GM23338 (cell line): Measurements from ENCODE around the gene INPP5A. TPM values are rescaled to one million over a fixed set of nuclear protein-coding genes. Genes with fewer than 3 reads are reported as not detected.

Experiments
- ATAC-seq: fragments of 200-7000 bp; cut with Tn5 transposase; 3 replicates; pipeline ENCODE4 v1.9.1; 2020
- DNase-seq: peaks from one replicate; pipeline ENCODE4 v3.0.0-alpha.2; 2015; ENCODE audit warnings: low spot score
- H2AFZ ChIP-seq: fragments of 200-600 bp; sonication (generic); 2 replicates; pipeline ENCODE4 v1.8.0; 2016; ENCODE audit warnings: antibody characterized with exemption, mild to moderate bottlenecking, moderate library complexity
- H3F3A ChIP-seq: fragments of 200-600 bp; sonication (generic); replicated peaks from 2 replicates; pipeline ENCODE4 v1.8.0; 2017; ENCODE audit warnings: antibody characterized with exemption, mixed run types, low read depth
- H3K27ac ChIP-seq: fragments of 200-600 bp; sonication (generic); 2 replicates; pipeline ENCODE4 v1.6.1; 2016; ENCODE audit warnings: low read depth
- H3K27me3 ChIP-seq: fragments of 200-600 bp; sonication (generic); 2 replicates; pipeline ENCODE4 v1.8.0; 2016; ENCODE audit warnings: mild to moderate bottlenecking, mixed run types, moderate library complexity; ENCODE audit not compliant: insufficient read depth
- H3K36me3 ChIP-seq: fragments of 200-600 bp; sonication (generic); 2 replicates; pipeline ENCODE4 v1.8.0; 2016; ENCODE audit warnings: mild to moderate bottlenecking; ENCODE audit not compliant: insufficient read depth
- H3K4me1 ChIP-seq: fragments of 200-600 bp; sonication (generic); 2 replicates; pipeline ENCODE4 v1.8.0; 2016; ENCODE audit warnings: mild to moderate bottlenecking, moderate library complexity; ENCODE audit not compliant: insufficient read depth
- H3K4me2 ChIP-seq: fragments of 200-600 bp; sonication (generic); 2 replicates; pipeline ENCODE4 v1.7.1; 2017; ENCODE audit warnings: mixed run types
- H3K4me3 ChIP-seq: fragments of 200-600 bp; sonication (generic); 2 replicates; pipeline ENCODE4 v1.6.1; 2016; ENCODE audit warnings: mixed run types
- H3K79me2 ChIP-seq: fragments of 200-600 bp; sonication (generic); replicated peaks from 2 replicates; pipeline ENCODE4 v1.8.0; 2017; ENCODE audit warnings: mild to moderate bottlenecking; ENCODE audit not compliant: insufficient read depth
- H3K9me2 ChIP-seq: fragments of 200-600 bp; sonication (generic); 2 replicates; pipeline ENCODE4 v1.8.0; 2017; ENCODE audit not compliant: insufficient read depth
- H4K20me1 ChIP-seq: fragments of 200-600 bp; sonication (generic); replicated peaks from 2 replicates; pipeline ENCODE4 v1.8.0; 2017; ENCODE audit warnings: mild to moderate bottlenecking; ENCODE audit not compliant: insufficient read depth
- H3K27ac Mint-ChIP-seq: 2 replicates; pipeline ENCODE4 v1.8.0; 2020; ENCODE audit warnings: inconsistent platforms, mild to moderate bottlenecking, moderate library complexity, mixed read lengths
- H3K27me3 Mint-ChIP-seq: 3 replicates; pipeline ENCODE4 v1.8.0; 2022; ENCODE audit warnings: low read depth, mild to moderate bottlenecking, moderate library complexity, mixed read lengths, inconsistent platforms; ENCODE audit not compliant: insufficient read depth, poor library complexity
- H3K36me3 Mint-ChIP-seq: 3 replicates; pipeline ENCODE4 v1.8.0; 2021; ENCODE audit warnings: low read depth, mild to moderate bottlenecking, inconsistent platforms, moderate library complexity, mixed read lengths
- H3K4me1 Mint-ChIP-seq: 3 replicates; pipeline ENCODE4 v1.8.0; 2020; ENCODE audit warnings: mild to moderate bottlenecking, inconsistent platforms, mixed read lengths
- H3K4me3 Mint-ChIP-seq: 3 replicates; pipeline ENCODE4 v1.8.0; 2021; ENCODE audit warnings: moderate library complexity, mild to moderate bottlenecking, inconsistent platforms, mixed read lengths
- H3K9me3 Mint-ChIP-seq: 3 replicates; pipeline ENCODE4 v1.8.0; 2020; ENCODE audit warnings: moderate library complexity, mild to moderate bottlenecking, inconsistent platforms, mixed read lengths
- CREB1 ChIP-seq: fragments of 250-450 bp; sonication (Bioruptor Pico); IDR thresholded peaks from 2 replicates; pipeline ENCODE4 v1.5.0; 2020; ENCODE audit warnings: low read depth, mild to moderate bottlenecking, moderate library complexity
- CTCF ChIP-seq, 2 experiments: fragments of 200-600 bp in 1 of 2; sonication (generic) in 1 of 2; conservative IDR thresholded peaks; 2 replicates each; pipeline versions ENCODE4 v1.5.1 to v1.6.1; 2016 to 2017; ENCODE audit warnings: antibody characterized with exemption in 2 of 2, low read depth in 2 of 2, mild to moderate bottlenecking in 2 of 2, moderate library complexity in 1 of 2
- ETS1 ChIP-seq: IDR thresholded peaks from 2 replicates; pipeline ENCODE4 v1.6.1; 2016; ENCODE audit warnings: antibody characterized with exemption
- EZH2 ChIP-seq: fragments of 200-600 bp; sonication (generic); IDR thresholded peaks from one replicate; pipeline ENCODE4 v1.8.0; 2017; ENCODE audit warnings: antibody characterized with exemption, mild to moderate bottlenecking, low read depth; ENCODE audit not compliant: unreplicated experiment
- JUNB ChIP-seq: IDR thresholded peaks from one replicate; pipeline ENCODE4 v1.6.1; 2016; ENCODE audit warnings: antibody characterized with exemption; ENCODE audit not compliant: unreplicated experiment
- NANOG ChIP-seq: IDR thresholded peaks from 2 replicates; pipeline ENCODE4 v1.6.1; 2016; ENCODE audit warnings: antibody characterized with exemption, borderline replicate concordance
- POLR2AphosphoS5 ChIP-seq: IDR thresholded peaks from 2 replicates; pipeline ENCODE4 v1.6.1; 2016; ENCODE audit warnings: antibody characterized with exemption, low read depth
- REST ChIP-seq: IDR thresholded peaks from one replicate; pipeline ENCODE4 v1.6.1; 2018; ENCODE audit warnings: antibody characterized with exemption; ENCODE audit not compliant: unreplicated experiment
- STAT1 ChIP-seq: IDR thresholded peaks from one replicate; pipeline ENCODE4 v1.6.1; 2016; ENCODE audit warnings: antibody characterized with exemption; ENCODE audit not compliant: unreplicated experiment
- ZNF462 ChIP-seq: fragments of 250-450 bp; sonication (Bioruptor Pico); IDR thresholded peaks from 2 replicates; pipeline ENCODE4 v1.5.0; 2020; ENCODE audit warnings: mild to moderate bottlenecking, moderate library complexity
- polyA plus RNA-seq: library from polyadenylated mRNA; unstranded; fragments of >200 nt; fragmentation: Nextera tagmentation; extraction: Ambion mirVana; gene quantifications from 2 replicates; pipeline ENCODE4 v1.2.1, GENCODE V29; 2016
- total RNA-seq: library from RNA; depleted of rRNA; stranded (reverse); fragments of >200 nt; shearing (Covaris generic); gene quantifications from 2 replicates; pipeline ENCODE4 v1.2.3, GENCODE V29; 2014

Gene INPP5A
- total and polyA plus RNA-seq, 2 experiments from 2014 or later = 5.9 to 40.6 TPM

- no peak for TF ChIP-seq CTCF (conservative IDR thresholded peaks at IDR 0.05; ENCODE audit: low read depth in 2 of 2)
- TF ChIP-seq JUNB = no peak
Measured at GRCh38 chr10:132752961-132753360, 215.4 kb downstream of the INPP5A start (continued).

GRCh38 chr10:132753596-132753995, 216.0 kb downstream of the INPP5A start:
- Histone ChIP-seq H3K79me2 (no peaks in the 10 kb centered on the region), H4K20me1 (no peaks in the 10 kb centered on the region), H3K36me3 (no peaks in the 10 kb centered on the region), H3K4me2 (no peak overlapping the region), H3K9me2 (no peaks in the 10 kb centered on the region), H3K4me3 (no peak overlapping the region), H3F3A (no peaks in the 10 kb centered on the region), H2AFZ (no peak overlapping the region), H3K27me3 (no peaks in the 10 kb centered on the region), H3K4me1 (no peaks in the 10 kb centered on the region), H3K27ac (no peak overlapping the region)
- no peak overlapping the region for H3K27ac Mint-ChIP-seq
- no peaks in the 10 kb centered on the region for H3K4me1 Mint-ChIP-seq
- peaks cover 9% of the 10 kb centered on the region for H3K9me3 Mint-ChIP-seq
- ATAC-seq = no peak
- DNase-seq = no peak
- peaks cover 11% of the 10 kb centered on the region for H3K36me3 Mint-ChIP-seq
- H3K27me3 Mint-ChIP-seq = peaks cover 3% of the 10 kb centered on the region
- no peak overlapping the region for H3K4me3 Mint-ChIP-seq
- TF ChIP-seq EZH2 = no peak
- no peak for TF ChIP-seq CTCF (conservative IDR thresholded peaks at IDR 0.05; ENCODE audit: low read depth in 2 of 2)
- no peak for TF ChIP-seq ETS1
- TF ChIP-seq STAT1 = no peak
- no peak for TF ChIP-seq ZNF462 (CRISPR knock-in tag)
- TF ChIP-seq NANOG = no peak
- no peak for TF ChIP-seq JUNB
- TF ChIP-seq REST = no peak
- no peak for TF ChIP-seq POLR2AphosphoS5
- no peak for TF ChIP-seq CREB1
